Smooth muscle cell (in vitro differentiated cells): ENCODE data around the gene TNK1. TPM values are rescaled to one million over a fixed set of nuclear protein-coding genes. Genes with fewer than 3 reads are reported as not detected.

ENCODE experiments used
- DNase-seq: peaks from one replicate; lab custom pipeline; 2025; ENCODE audit not compliant: unreplicated experiment; lab: John Stamatoyannopoulos, UW
- H2AFZ ChIP-seq: fragments of 200-600 bp; sonication (generic); 2 replicates; pipeline ENCODE4 v1.6.0; 2016; ENCODE audit warnings: antibody characterized with exemption, low read depth, mild to moderate bottlenecking
- H3F3A ChIP-seq: fragments of 200-600 bp; sonication (generic); 2 replicates; pipeline ENCODE4 v1.6.0; 2017; ENCODE audit warnings: antibody characterized with exemption, low read depth
- H3K27ac ChIP-seq: fragments of 200-600 bp; sonication (generic); 2 replicates; pipeline ENCODE4 v1.5.1; 2016; ENCODE audit warnings: low read depth, mild to moderate bottlenecking
- H3K27me3 ChIP-seq: fragments of 200-600 bp; sonication (generic); 2 replicates; pipeline ENCODE4 v1.6.1; 2016; ENCODE audit warnings: low read depth, mild to moderate bottlenecking
- H3K36me3 ChIP-seq: fragments of 200-600 bp; sonication (generic); 2 replicates; pipeline ENCODE4 v1.5.1; 2016; ENCODE audit warnings: low read depth
- H3K4me1 ChIP-seq: fragments of 200-600 bp; sonication (generic); 2 replicates; pipeline ENCODE4 v1.5.1; 2016; ENCODE audit warnings: low read depth
- H3K4me2 ChIP-seq: fragments of 200-600 bp; sonication (generic); 2 replicates; pipeline ENCODE4 v1.6.0; 2016; ENCODE audit warnings: mild to moderate bottlenecking
- H3K4me3 ChIP-seq: fragments of 200-600 bp; sonication (generic); 2 replicates; pipeline ENCODE4 v1.5.1; 2016; ENCODE audit warnings: mild to moderate bottlenecking
- H3K79me2 ChIP-seq: fragments of 200-600 bp; sonication (generic); 2 replicates; pipeline ENCODE4 v1.6.0; 2016; ENCODE audit warnings: low read depth, mild to moderate bottlenecking
- H3K9ac ChIP-seq: fragments of 200-600 bp; sonication (generic); 2 replicates; pipeline ENCODE4 v1.6.0; 2016; ENCODE audit warnings: low read depth
- H3K9me3 ChIP-seq: fragments of 200-600 bp; sonication (generic); replicated peaks from 2 replicates; pipeline ENCODE4 v1.5.1; 2016; ENCODE audit warnings: low read depth
- H4K20me1 ChIP-seq: fragments of 200-600 bp; sonication (generic); 2 replicates; pipeline ENCODE4 v1.6.0; 2016; ENCODE audit warnings: low read depth
- WGBS: methylation state at CpG from one replicate; pipeline ENCODE4 v1.1.7; 2016; ENCODE audit warnings: low lambda C conversion rate; 5-methylcytosine and 5-hydroxymethylcytosine counted together
- polyA plus RNA-seq: library from polyadenylated mRNA; unstranded; fragments of >200 nt; fragmentation: Nextera tagmentation; extraction: Ambion mirVana; gene quantifications from 2 replicates; pipeline ENCODE4 v1.2.1, GENCODE V29; 2016
- total RNA-seq: library from RNA; depleted of rRNA; stranded (reverse); fragments of >200 nt; gene quantifications from 2 replicates; pipeline ENCODE4 v1.2.3, GENCODE V29; 2014
- TF ChIP-seq, protein P1 (sequence below): fragments of 200-600 bp; sonication (generic); IDR thresholded peaks from 2 replicates; pipeline ENCODE4 v1.5.1; 2017; ENCODE audit warnings: borderline replicate concordance, mild to moderate bottlenecking, antibody characterized with exemption; ENCODE audit not compliant: insufficient read depth, poor library complexity, severe bottlenecking

Gene TNK1
- total and polyA plus RNA-seq, 2 experiments from 2014 or later = 3.6 to 6.3 TPM

DNA sequence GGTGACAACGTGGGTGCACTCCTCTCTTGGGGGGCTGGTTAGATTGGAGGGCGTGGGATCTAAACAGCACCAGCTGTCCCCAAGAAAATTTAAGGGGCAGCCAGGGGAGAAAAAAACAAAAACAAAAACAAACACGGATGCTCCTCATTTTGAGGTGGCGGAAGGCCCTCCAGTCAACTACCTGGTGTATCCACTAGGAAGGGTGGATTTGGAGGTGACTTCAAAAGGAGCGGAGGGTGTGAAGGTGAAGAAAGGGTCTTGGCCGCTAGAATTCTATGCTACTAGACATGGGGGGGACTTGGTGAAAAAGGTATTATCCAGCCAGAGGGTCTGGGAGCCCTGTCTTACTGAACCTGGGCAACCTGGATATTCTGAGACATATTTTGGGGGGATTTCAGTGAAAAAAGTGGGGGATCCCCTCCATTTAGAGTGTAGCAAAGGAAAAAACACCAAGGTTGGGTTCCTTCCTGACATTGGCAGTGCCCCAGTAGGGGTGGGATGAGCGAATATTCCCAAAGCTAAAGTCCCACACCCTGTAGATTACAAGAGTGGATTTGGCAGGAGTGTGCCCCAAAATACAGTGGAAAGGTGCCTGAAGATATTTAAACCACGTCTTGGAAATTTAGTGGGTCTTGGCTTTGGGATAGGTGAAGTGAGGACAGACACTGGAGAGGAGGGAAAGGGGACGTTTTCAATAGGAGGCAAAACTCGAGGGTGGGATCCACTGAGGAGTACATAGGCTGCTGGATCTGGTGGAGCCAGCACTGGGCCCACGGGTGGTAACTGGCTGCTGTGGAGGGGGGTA, 58.0 kb downstream of the TNK1 start:
- Histone ChIP-seq H2AFZ (no peak overlapping the region), H3K9me3 (no peaks in the 10 kb centered on the region), H4K20me1 (peaks cover 12% of the 10 kb centered on the region), H3K4me3 (peak overlapping the region; percentile 61), H3K36me3 (no peaks in the 10 kb centered on the region), H3K27ac (no peak overlapping the region), H3K4me1 (peaks cover 22% of the 10 kb centered on the region), H3K79me2 (no peaks in the 10 kb centered on the region), H3K9ac (peak overlapping the region; percentile 45), H3K27me3 (no peaks in the 10 kb centered on the region), H3F3A (peaks cover 16% of the 10 kb centered on the region), H3K4me2 (peak overlapping the region; percentile 88)
- DNase-seq = no peak
- 33% methylated on average over 11 of the region's 11 CpGs for WGBS
- TF ChIP-seq, protein P1, sequence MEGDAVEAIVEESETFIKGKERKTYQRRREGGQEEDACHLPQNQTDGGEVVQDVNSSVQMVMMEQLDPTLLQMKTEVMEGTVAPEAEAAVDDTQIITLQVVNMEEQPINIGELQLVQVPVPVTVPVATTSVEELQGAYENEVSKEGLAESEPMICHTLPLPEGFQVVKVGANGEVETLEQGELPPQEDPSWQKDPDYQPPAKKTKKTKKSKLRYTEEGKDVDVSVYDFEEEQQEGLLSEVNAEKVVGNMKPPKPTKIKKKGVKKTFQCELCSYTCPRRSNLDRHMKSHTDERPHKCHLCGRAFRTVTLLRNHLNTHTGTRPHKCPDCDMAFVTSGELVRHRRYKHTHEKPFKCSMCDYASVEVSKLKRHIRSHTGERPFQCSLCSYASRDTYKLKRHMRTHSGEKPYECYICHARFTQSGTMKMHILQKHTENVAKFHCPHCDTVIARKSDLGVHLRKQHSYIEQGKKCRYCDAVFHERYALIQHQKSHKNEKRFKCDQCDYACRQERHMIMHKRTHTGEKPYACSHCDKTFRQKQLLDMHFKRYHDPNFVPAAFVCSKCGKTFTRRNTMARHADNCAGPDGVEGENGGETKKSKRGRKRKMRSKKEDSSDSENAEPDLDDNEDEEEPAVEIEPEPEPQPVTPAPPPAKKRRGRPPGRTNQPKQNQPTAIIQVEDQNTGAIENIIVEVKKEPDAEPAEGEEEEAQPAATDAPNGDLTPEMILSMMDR = no peak

Other genes starting within 250 kb of the TNK1 start
Only the 30 nearest of the 38 such genes appear.
- gene DLG4, start 161.3 kb upstream of the TNK1 start, total RNA-seq = 9.4 and 12.3 TPM in 2 replicates
- gene DLG4, start 161.3 kb upstream of the TNK1 start, polyA plus RNA-seq = 2.3 and 4.2 TPM in 2 replicates
- 136 and 185 TPM in 2 replicates for gene ACADVL, start 161.2 kb upstream of the TNK1 start, total RNA-seq
- gene ACADVL, start 161.2 kb upstream of the TNK1 start, polyA plus RNA-seq = 331 and 541 TPM in 2 replicates
- gene DVL2, start 146.6 kb upstream of the TNK1 start, total RNA-seq = 26.1 and 31.8 TPM in 2 replicates
- 46.7 and 49.6 TPM in 2 replicates for gene DVL2, start 146.6 kb upstream of the TNK1 start, polyA plus RNA-seq
- 41.6 and 48.5 TPM in 2 replicates for gene PHF23, start 141.6 kb upstream of the TNK1 start, total RNA-seq
- 33.8 and 46.5 TPM in 2 replicates for gene PHF23, start 141.6 kb upstream of the TNK1 start, polyA plus RNA-seq
- 305 and 363 TPM in 2 replicates for gene GABARAP, start 138.6 kb upstream of the TNK1 start, total RNA-seq
- 725 and 735 TPM in 2 replicates for gene GABARAP, start 138.6 kb upstream of the TNK1 start, polyA plus RNA-seq
- 46.3 and 57.5 TPM in 2 replicates for gene CTDNEP1, start 129.4 kb upstream of the TNK1 start, total RNA-seq
- gene CTDNEP1, start 129.4 kb upstream of the TNK1 start, polyA plus RNA-seq = 88.4 and 96.2 TPM in 2 replicates
- gene ELP5, start 128.9 kb upstream of the TNK1 start, total RNA-seq = 17.3 and 18.7 TPM in 2 replicates
- gene ELP5, start 128.9 kb upstream of the TNK1 start, polyA plus RNA-seq = 41.3 and 42.4 TPM in 2 replicates
- gene CLDN7, start 118.6 kb upstream of the TNK1 start, total RNA-seq = 26.7 and 33.7 TPM in 2 replicates
- gene CLDN7, start 118.6 kb upstream of the TNK1 start, polyA plus RNA-seq = 25.2 and 102 TPM in 2 replicates
- 0.18 TPM in 1 of 2 replicates, not detected in the other for gene SLC2A4, start 99.4 kb upstream of the TNK1 start, total RNA-seq
- 0.11 TPM in 1 of 2 replicates, not detected in the other for gene SLC2A4, start 99.4 kb upstream of the TNK1 start, polyA plus RNA-seq
- gene YBX2, start 86.5 kb upstream of the TNK1 start, total RNA-seq = 0.09 and 1.3 TPM in 2 replicates
- gene YBX2, start 86.5 kb upstream of the TNK1 start, polyA plus RNA-seq = 0.58 and 1.1 TPM in 2 replicates
- 260 and 323 TPM in 2 replicates for gene EIF5A, start 73.5 kb upstream of the TNK1 start, total RNA-seq
- 797 and 860 TPM in 2 replicates for gene EIF5A, start 73.5 kb upstream of the TNK1 start, polyA plus RNA-seq
- 35.2 and 40.3 TPM in 2 replicates for gene GPS2, start 65.7 kb upstream of the TNK1 start, total RNA-seq
- gene GPS2, start 65.7 kb upstream of the TNK1 start, polyA plus RNA-seq = 77.0 and 95.5 TPM in 2 replicates
- 8.6 and 23.8 TPM in 2 replicates for gene NEURL4, start 51.8 kb upstream of the TNK1 start, total RNA-seq
- 5.1 and 9.2 TPM in 2 replicates for gene NEURL4, start 51.8 kb upstream of the TNK1 start, polyA plus RNA-seq
- gene ACAP1, start 44.6 kb upstream of the TNK1 start, total RNA-seq = 15.2 TPM in 1 of 2 replicates, not detected in the other
- gene ACAP1, start 44.6 kb upstream of the TNK1 start, polyA plus RNA-seq = 31.6 and 48.1 TPM in 2 replicates
- 34.7 and 37.2 TPM in 2 replicates for gene KCTD11, start 28.9 kb upstream of the TNK1 start, total RNA-seq
- 33.8 and 52.3 TPM in 2 replicates for gene KCTD11, start 28.9 kb upstream of the TNK1 start, polyA plus RNA-seq
- gene TMEM95, start 25.9 kb upstream of the TNK1 start, total RNA-seq = 0.49 TPM in 1 of 2 replicates, not detected in the other
- 0.34 TPM in 1 of 2 replicates, not detected in the other for gene TMEM95, start 25.9 kb upstream of the TNK1 start, polyA plus RNA-seq
- gene PLSCR3, start 13.4 kb downstream of the TNK1 start, total RNA-seq = 29.3 and 34.7 TPM in 2 replicates
- 110 and 122 TPM in 2 replicates for gene PLSCR3, start 13.4 kb downstream of the TNK1 start, polyA plus RNA-seq
- 75.6 and 133 TPM in 2 replicates for gene TMEM256, start 23.0 kb downstream of the TNK1 start, total RNA-seq
- 87.9 and 90.6 TPM in 2 replicates for gene TMEM256, start 23.0 kb downstream of the TNK1 start, polyA plus RNA-seq
- 15.1 and 20.9 TPM in 2 replicates for gene NLGN2, start 26.8 kb downstream of the TNK1 start, total RNA-seq
- gene NLGN2, start 26.8 kb downstream of the TNK1 start, polyA plus RNA-seq = 10.8 and 11.9 TPM in 2 replicates
- gene SPEM1, start 39.2 kb downstream of the TNK1 start, total RNA-seq = not detected in 2 replicates
- gene SPEM1, start 39.2 kb downstream of the TNK1 start, polyA plus RNA-seq = not detected in 2 replicates
- 0.22 TPM in 1 of 2 replicates, not detected in the other for gene SPEM2, start 44.5 kb downstream of the TNK1 start, total RNA-seq
- 0.56 and 1.0 TPM in 2 replicates for gene SPEM2, start 44.5 kb downstream of the TNK1 start, polyA plus RNA-seq
- not detected in 2 replicates for gene SPEM3, start 47.8 kb downstream of the TNK1 start, total RNA-seq
- gene SPEM3, start 47.8 kb downstream of the TNK1 start, polyA plus RNA-seq = 0.14 TPM in 1 of 2 replicates, not detected in the other
- gene TMEM102, start 54.3 kb downstream of the TNK1 start, total RNA-seq = 7.3 and 10.0 TPM in 2 replicates
- gene TMEM102, start 54.3 kb downstream of the TNK1 start, polyA plus RNA-seq = 10.5 and 11.9 TPM in 2 replicates
- 21.3 and 28.5 TPM in 2 replicates for gene FGF11, start 58.4 kb downstream of the TNK1 start, total RNA-seq
- gene FGF11, start 58.4 kb downstream of the TNK1 start, polyA plus RNA-seq = 13.9 and 30.9 TPM in 2 replicates
- gene CHRNB1, start 64.0 kb downstream of the TNK1 start, total RNA-seq = 8.9 and 12.2 TPM in 2 replicates
- 19.0 and 22.5 TPM in 2 replicates for gene CHRNB1, start 64.0 kb downstream of the TNK1 start, polyA plus RNA-seq
- gene ZBTB4, start 98.5 kb downstream of the TNK1 start, total RNA-seq = 24.2 and 25.6 TPM in 2 replicates
- gene ZBTB4, start 98.5 kb downstream of the TNK1 start, polyA plus RNA-seq = 22.8 and 26.9 TPM in 2 replicates
- not detected in 2 replicates for gene SLC35G6, start 100.4 kb downstream of the TNK1 start, total RNA-seq
- gene SLC35G6, start 100.4 kb downstream of the TNK1 start, polyA plus RNA-seq = 0.51 TPM in 1 of 2 replicates, not detected in the other
- 72.0 and 76.0 TPM in 2 replicates for gene POLR2A, start 103.3 kb downstream of the TNK1 start, total RNA-seq
- gene POLR2A, start 103.3 kb downstream of the TNK1 start, polyA plus RNA-seq = 80.2 and 123 TPM in 2 replicates
- gene TNFSF12, start 168.0 kb downstream of the TNK1 start, total RNA-seq = 5.9 and 6.2 TPM in 2 replicates
- 13.6 and 16.1 TPM in 2 replicates for gene TNFSF12, start 168.0 kb downstream of the TNK1 start, polyA plus RNA-seq
- gene TNFSF13, start 177.7 kb downstream of the TNK1 start, total RNA-seq = 0.18 and 4.1 TPM in 2 replicates
- 0.38 and 1.6 TPM in 2 replicates for gene TNFSF13, start 177.7 kb downstream of the TNK1 start, polyA plus RNA-seq